ENCODE measurements around the gene MESD. TPM values are rescaled to one million over a fixed set of nuclear protein-coding genes. Genes with fewer than 3 reads are reported as not detected.

MESD gene
- total RNA-seq, 1 donor from 2014 or later: 25.9 TPM

GRCh38 chr15:81003097-81003350 lies 13.4 kb upstream of the MESD start:
- H3K4me3 ChIP-seq (ENCODE audit: low read depth, low read length): no peak overlapping the region
- no peak for TF ChIP-seq CTCF (IDR thresholded peaks at IDR 0.05; ENCODE audit: insufficient read depth, low read length, poor library complexity, severe bottlenecking)

GRCh38 chr15:81002331-81003096 lies 12.9 kb upstream of the MESD start:
- TF ChIP-seq CTCF (IDR thresholded peaks at IDR 0.05; ENCODE audit: insufficient read depth, low read length, poor library complexity, severe bottlenecking): no peak

More at GRCh38 chr15:81003097-81003350, 13.4 kb upstream of the MESD start:
- Histone ChIP-seq H3K27me3 (ENCODE audit: control insufficient read depth, insufficient read depth, low read length) (no peaks in the 10 kb centered on the region), H3K36me3 (ENCODE audit: control insufficient read depth, insufficient read depth, low read length) (peaks cover 1% of the 10 kb centered on the region)
- DNase-seq (ENCODE audit: low read depth): no peak

GRCh38 chr15:81002009-81002330 lies 12.4 kb upstream of the MESD start:
- no peak for TF ChIP-seq CTCF (IDR thresholded peaks at IDR 0.05; ENCODE audit: insufficient read depth, low read length, poor library complexity, severe bottlenecking)
- peak overlapping the region; percentile 94 for H3K4me3 ChIP-seq (ENCODE audit: low read depth, low read length)

More at GRCh38 chr15:81002331-81003096, 12.9 kb upstream of the MESD start:
- Histone ChIP-seq H3K36me3 (ENCODE audit: control insufficient read depth, insufficient read depth, low read length) (peaks cover 1% of the 10 kb centered on the region), H3K27me3 (ENCODE audit: control insufficient read depth, insufficient read depth, low read length) (no peaks in the 10 kb centered on the region), H3K4me3 (ENCODE audit: low read depth, low read length) (peak overlapping the region; percentile 94)
- no peak for DNase-seq (ENCODE audit: low read depth)

GRCh38 chr15:81001152-81002008 lies 11.8 kb upstream of the MESD start:
- no peak for TF ChIP-seq CTCF (IDR thresholded peaks at IDR 0.05; ENCODE audit: insufficient read depth, low read length, poor library complexity, severe bottlenecking)
- DNase-seq (ENCODE audit: low read depth): no peak

More at GRCh38 chr15:81002009-81002330, 12.4 kb upstream of the MESD start:
- Histone ChIP-seq H3K27me3 (ENCODE audit: control insufficient read depth, insufficient read depth, low read length) (no peaks in the 10 kb centered on the region), H3K36me3 (ENCODE audit: control insufficient read depth, insufficient read depth, low read length) (peaks cover 1% of the 10 kb centered on the region)
- DNase-seq (ENCODE audit: low read depth): no peak

GRCh38 chr15:81000624-81001151 lies 11.1 kb upstream of the MESD start, which contains the start of gene TLNRD1:
Gene TLNRD1 (plus strand): TSS chr15:81000923. CDS start chr15:81002272, 1,349 bp downstream.
- no peak for TF ChIP-seq CTCF (IDR thresholded peaks at IDR 0.05; ENCODE audit: insufficient read depth, low read length, poor library complexity, severe bottlenecking)
- Histone ChIP-seq H3K4me3 (ENCODE audit: low read depth, low read length) (peak within 1 kb of the TSS; percentile 94), H3K27me3 (ENCODE audit: control insufficient read depth, insufficient read depth, low read length) (no peaks in the 10 kb centered on the region), H3K36me3 (ENCODE audit: control insufficient read depth, insufficient read depth, low read length) (peaks cover 1% of the 10 kb centered on the region)
- DNase-seq (ENCODE audit: low read depth): peak; percentile 59

More at GRCh38 chr15:81001152-81002008, 11.8 kb upstream of the MESD start:
- H3K27me3 ChIP-seq (ENCODE audit: control insufficient read depth, insufficient read depth, low read length): no peaks in the 10 kb centered on the region
- H3K36me3 ChIP-seq (ENCODE audit: control insufficient read depth, insufficient read depth, low read length): peaks cover 1% of the 10 kb centered on the region
- peak overlapping the region; percentile 94 for H3K4me3 ChIP-seq (ENCODE audit: low read depth, low read length)
